Ascending aorta (tissue), 2 donors: ENCODE measurements around the gene KCNH4. TPM values are rescaled to one million over a fixed set of nuclear protein-coding genes. Genes with fewer than 3 reads are reported as not detected.
"Not testable (repeated sequence)": the region's sequence is repeated elsewhere in the genome, so short reads cannot be mapped to it uniquely, and the experiment has no call there.

Experiments
- DNase-seq, 2 donors: peaks; one replicate each; pipeline ENCODE4 v3.0.0-alpha.2; 2019; ENCODE audit warnings: low spot score in 2 of 2
- H3K27ac ChIP-seq, 2 donors: fragments of 200-600 bp; sonication (generic); one replicate each; pipeline ENCODE4 v1.5.1; 2016 to 2017; ENCODE audit warnings: mild to moderate bottlenecking in 1 of 2
- H3K27me3 ChIP-seq: fragments of 200-600 bp; sonication (generic); one replicate; pipeline ENCODE4 v1.5.1; 2017
- H3K36me3 ChIP-seq, 2 donors: fragments of 200-600 bp; sonication (generic); one replicate each; pipeline ENCODE4 v1.5.1; 2016
- H3K4me1 ChIP-seq, 2 donors: fragments of 200-600 bp; sonication (generic); one replicate each; pipeline ENCODE4 v1.5.1; 2016 to 2017; ENCODE audit warnings: mild to moderate bottlenecking in 1 of 2
- H3K4me3 ChIP-seq, 2 donors: fragments of 200-600 bp; sonication (generic); one replicate each; pipeline ENCODE4 v1.5.1; 2016 to 2017; ENCODE audit warnings: mild to moderate bottlenecking in 1 of 2
- H3K9me3 ChIP-seq, 2 donors: fragments of 200-600 bp; sonication (generic); one replicate each; pipeline ENCODE4 v1.5.1; 2016
- CTCF ChIP-seq, 3 experiments: fragments of 200-600 bp in 2 of 3; fragments of 450-650 bp in 1 of 3; sonication (generic) in 2 of 3; IDR thresholded peaks; one replicate each; pipeline ENCODE4 v1.5.1; 2016 to 2019; ENCODE audit warnings: antibody characterized with exemption in 3 of 3, mild to moderate bottlenecking in 1 of 3, moderate library complexity in 1 of 3
- intact Hi-C: fragments of 100-400 bp; cut with DNase I; formaldehyde crosslinking; loops from one replicate; pipeline ENCODE4 v1.15.1; 2023
- total RNA-seq: library from RNA; depleted of rRNA; stranded (reverse); fragments of >200 nt; gene quantifications from one replicate; pipeline ENCODE4 v1.1.0, GENCODE V29; 2016

KCNH4 gene
- total RNA-seq, 1 donor from 2014 or later: not detected

GRCh38 chr17:42221886-42222745, 41.2 kb upstream of the KCNH4 start:
- intact Hi-C loops: no loop called here
- no peaks in the 10 kb centered on the region for H3K9me3 ChIP-seq
- peak in 2 of 3 experiments; percentile 11 to 36 for TF ChIP-seq CTCF (IDR thresholded peaks at IDR 0.05)
- H3K4me1 ChIP-seq: no peaks in the 10 kb centered on the region
- H3K27me3 ChIP-seq: no peaks in the 10 kb centered on the region
- peaks cover 51 to 69% of the 10 kb centered on the region in 2 donors for H3K36me3 ChIP-seq
- no peak overlapping the region for H3K4me3 ChIP-seq
- DNase-seq: no peak
- H3K27ac ChIP-seq: no peak overlapping the region

GRCh38 chr17:42219280-42219679, 38.3 kb upstream of the KCNH4 start:
- intact Hi-C loops: not testable (repeated sequence)

GRCh38 chr17:42214156-42214555, 33.2 kb upstream of the KCNH4 start:
- H3K4me1 ChIP-seq: no peaks in the 10 kb centered on the region
- H3K4me3 ChIP-seq: no peak overlapping the region
- intact Hi-C loops: no loop called here
- DNase-seq: no peak
- TF ChIP-seq CTCF (IDR thresholded peaks at IDR 0.05): no peak
- no peaks in the 10 kb centered on the region for H3K9me3 ChIP-seq
- H3K27me3 ChIP-seq: no peaks in the 10 kb centered on the region
- no peak overlapping the region for H3K27ac ChIP-seq
- H3K36me3 ChIP-seq: peaks cover 68 to 87% of the 10 kb centered on the region in 2 donors

More at GRCh38 chr17:42219280-42219679, 38.3 kb upstream of the KCNH4 start:
- not testable (repeated sequence) for H3K9me3 ChIP-seq, H3K27ac ChIP-seq, H3K27me3 ChIP-seq, DNase-seq, H3K4me1 ChIP-seq, H3K4me3 ChIP-seq
- peaks cover 74 to 84% of the 10 kb centered on the region in 2 donors for H3K36me3 ChIP-seq

GRCh38 chr17:42212382-42212781, 31.4 kb upstream of the KCNH4 start:
- no peak for DNase-seq
- Histone ChIP-seq H3K27ac (no peak overlapping the region), H3K4me1 (no peaks in the 10 kb centered on the region), H3K4me3 (no peak overlapping the region), H3K9me3 (no peaks in the 10 kb centered on the region), H3K36me3 (peaks cover 72 to 85% of the 10 kb centered on the region in 2 donors), H3K27me3 (no peaks in the 10 kb centered on the region)
- TF ChIP-seq CTCF (IDR thresholded peaks at IDR 0.05): no peak
- intact Hi-C loops: no loop called here

DNA sequence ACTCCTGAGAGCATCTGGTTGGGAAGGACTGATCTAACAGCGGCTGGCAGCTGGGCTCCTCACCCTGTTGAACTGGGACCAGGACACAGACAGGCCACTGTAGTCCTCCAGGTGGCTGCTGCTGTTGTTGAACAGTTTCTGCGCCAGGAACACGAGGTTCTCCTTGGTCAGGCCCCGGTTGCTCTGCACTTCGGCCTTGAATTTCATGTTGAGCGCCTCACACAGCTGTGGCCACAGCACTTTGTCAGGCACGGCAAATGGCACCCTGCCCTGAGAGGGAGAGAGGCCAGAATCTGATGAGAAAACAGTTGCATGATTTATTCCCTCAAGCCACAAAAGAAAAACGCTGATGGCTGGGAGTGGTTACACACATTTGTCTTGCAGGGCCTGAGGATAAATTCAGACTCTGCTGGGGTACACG, 31.0 kb upstream of the KCNH4 start:
- H3K4me1 ChIP-seq, intact Hi-C loops, H3K4me3 ChIP-seq, H3K9me3 ChIP-seq, DNase-seq, H3K27ac ChIP-seq, H3K27me3 ChIP-seq: not testable (repeated sequence)
- peaks cover 69 to 85% of the 10 kb centered on the region in 2 donors for H3K36me3 ChIP-seq

GRCh38 chr17:42210046-42210445, 29.1 kb upstream of the KCNH4 start:
- no peak for TF ChIP-seq CTCF (IDR thresholded peaks at IDR 0.05)

GRCh38 chr17:42206153-42206612, 25.2 kb upstream of the KCNH4 start:
- DNase-seq, intact Hi-C loops, H3K9me3 ChIP-seq, H3K4me1 ChIP-seq, H3K27ac ChIP-seq, H3K4me3 ChIP-seq, H3K27me3 ChIP-seq: not testable (repeated sequence)
- H3K36me3 ChIP-seq: peaks cover 62 to 91% of the 10 kb centered on the region in 2 donors

More at GRCh38 chr17:42210046-42210445, 29.1 kb upstream of the KCNH4 start:
- Histone ChIP-seq H3K9me3 (no peaks in the 10 kb centered on the region), H3K4me3 (no peak overlapping the region), H3K36me3 (peaks cover 67 to 85% of the 10 kb centered on the region in 2 donors), H3K27ac (no peak overlapping the region), H3K27me3 (no peaks in the 10 kb centered on the region), H3K4me1 (no peaks in the 10 kb centered on the region)
- intact Hi-C loops: no loop called here
- DNase-seq: no peak
